Mesendoderm (in vitro differentiated cells): ENCODE results near the gene AGBL5.
A peak's percentile ranks its signal among the peaks of the same experiment; 100 is the strongest.

Experiments
- DNase-seq: peaks from one replicate; pipeline ENCODE4 v3.0.0; 2013
- H2AK5ac ChIP-seq: 2 replicates; pipeline ENCODE4 v1.6.1; 2013; ENCODE audit warnings: low read length, inconsistent platforms
- H2BK120ac ChIP-seq: 2 replicates; pipeline ENCODE4 v1.6.1; 2013; ENCODE audit warnings: low read depth, mild to moderate bottlenecking, low read length, moderate library complexity, mixed read lengths
- H2BK15ac ChIP-seq: replicated peaks from 2 replicates; pipeline ENCODE4 v1.6.1; 2013; ENCODE audit warnings: low read depth, mild to moderate bottlenecking, moderate library complexity
- H2BK5ac ChIP-seq: 2 replicates; pipeline ENCODE4 v1.6.1; 2013; ENCODE audit warnings: low read length, inconsistent platforms
- H3K18ac ChIP-seq: 2 replicates; pipeline ENCODE4 v1.6.1; 2013; ENCODE audit warnings: mild to moderate bottlenecking, low read length, mixed read lengths
- H3K23ac ChIP-seq: one replicate; pipeline ENCODE4 v1.6.1; 2013; ENCODE audit warnings: low read length
- H3K27ac ChIP-seq: 2 replicates; pipeline ENCODE4 v1.5.1; 2013; ENCODE audit warnings: low read depth, mild to moderate bottlenecking, inconsistent platforms, low read length, moderate library complexity
- H3K27me3 ChIP-seq: 2 replicates; pipeline ENCODE4 v1.6.1; 2013; ENCODE audit warnings: low read length, control low read depth, mild to moderate bottlenecking, inconsistent platforms; ENCODE audit not compliant: insufficient read depth, poor library complexity
- H3K36me3 ChIP-seq: 2 replicates; pipeline ENCODE4 v1.6.1; 2013; ENCODE audit warnings: low read length, inconsistent platforms; ENCODE audit not compliant: control insufficient read depth, insufficient read depth
- H3K4ac ChIP-seq: one replicate; pipeline ENCODE4 v1.6.1; 2013; ENCODE audit warnings: low read depth, mild to moderate bottlenecking, low read length, moderate library complexity
- H3K4me1 ChIP-seq: 2 replicates; pipeline ENCODE4 v1.6.1; 2013; ENCODE audit warnings: low read depth, low read length, inconsistent platforms; ENCODE audit not compliant: control insufficient read depth
- H3K4me2 ChIP-seq: 2 replicates; pipeline ENCODE4 v1.6.1; 2013; ENCODE audit warnings: low read length
- H3K4me3 ChIP-seq: 2 replicates; pipeline ENCODE4 v1.5.1; 2013; ENCODE audit warnings: mild to moderate bottlenecking, low read length
- H3K56ac ChIP-seq: one replicate; pipeline ENCODE4 v1.6.1; 2013; ENCODE audit warnings: low read length
- H3K79me1 ChIP-seq: 2 replicates; pipeline ENCODE4 v1.6.1; 2013; ENCODE audit warnings: low read length, inconsistent platforms
- H3K79me2 ChIP-seq: 2 replicates; pipeline ENCODE4 v1.6.1; 2013; ENCODE audit warnings: mild to moderate bottlenecking, low read length; ENCODE audit not compliant: control insufficient read depth, insufficient read depth
- H3K9ac ChIP-seq: 2 replicates; pipeline ENCODE4 v1.6.1; 2013; ENCODE audit warnings: low read length, inconsistent platforms
- H4K5ac ChIP-seq: one replicate; pipeline ENCODE4 v1.6.1; 2013; ENCODE audit warnings: low read length
- H4K8ac ChIP-seq: one replicate; pipeline ENCODE4 v1.6.1; 2013; ENCODE audit warnings: low read depth, mild to moderate bottlenecking, control low read depth, low read length, moderate library complexity
- WGBS: extraction: QIAGEN DNeasy Blood & Tissue Kit; methylation state at CpG from one replicate; pipeline ENCODE4 v1.1.7; 2013; ENCODE audit warnings: low lambda C conversion rate, missing lambda C conversion rate; ENCODE audit not compliant: insufficient coverage; ENCODE audit errors: extremely low coverage; 5-methylcytosine and 5-hydroxymethylcytosine counted together

Gene AGBL5

GRCh38 chr2:27021253-27022049, 30.0 kb upstream of the AGBL5 start:
- Histone ChIP-seq H3K9ac (no peak overlapping the region), H3K4ac (no peak overlapping the region), H2AK5ac (no peak overlapping the region), H3K56ac (no peak overlapping the region), H2BK5ac (no peak overlapping the region), H3K23ac (no peak overlapping the region), H3K27me3 (no peaks in the 10 kb centered on the region), H3K18ac (no peak overlapping the region), H2BK15ac (no peak overlapping the region), H3K4me2 (no peak overlapping the region), H2BK120ac (no peak overlapping the region), H3K36me3 (no peaks in the 10 kb centered on the region), H4K8ac (no peak overlapping the region), H3K4me3 (no peak overlapping the region), H4K5ac (no peak overlapping the region), H3K79me2 (no peaks in the 10 kb centered on the region), H3K4me1 (no peaks in the 10 kb centered on the region), H3K27ac (no peak overlapping the region), H3K79me1 (no peaks in the 10 kb centered on the region)
- WGBS, result no CpG with 5 or more reads among the region's 11 CpGs
- no peak for DNase-seq

- no peaks in the 10 kb centered on the region for H3K4me1 ChIP-seq
These were observed 27.7 kb upstream of the AGBL5 start for GRCh38 chr2:27023740-27024139.

GRCh38 chr2:27024188-27024587, 27.3 kb upstream of the AGBL5 start:
- Histone ChIP-seq H3K56ac (no peak overlapping the region), H3K4me3 (no peak overlapping the region), H3K18ac (no peak overlapping the region), H3K23ac (no peak overlapping the region), H3K27ac (no peak overlapping the region), H2BK5ac (no peak overlapping the region), H4K5ac (no peak overlapping the region), H3K27me3 (no peaks in the 10 kb centered on the region), H3K36me3 (no peaks in the 10 kb centered on the region), H4K8ac (no peak overlapping the region), H2BK120ac (no peak overlapping the region), H3K4me2 (no peak overlapping the region), H3K79me2 (no peaks in the 10 kb centered on the region), H3K79me1 (no peaks in the 10 kb centered on the region), H3K9ac (no peak overlapping the region), H3K4ac (no peak overlapping the region), H3K4me1 (no peaks in the 10 kb centered on the region), H2BK15ac (no peak overlapping the region), H2AK5ac (no peak overlapping the region)
- WGBS, result no CpG with 5 or more reads among the region's 18 CpGs
- DNase-seq, result peak; percentile 86

More at GRCh38 chr2:27023740-27024139, 27.7 kb upstream of the AGBL5 start:
- DNase-seq, result no peak
- Histone ChIP-seq H3K18ac (no peak overlapping the region), H3K79me2 (no peaks in the 10 kb centered on the region), H2BK15ac (no peak overlapping the region), H4K5ac (no peak overlapping the region), H3K23ac (no peak overlapping the region), H3K56ac (no peak overlapping the region), H3K9ac (no peak overlapping the region), H4K8ac (no peak overlapping the region), H2BK5ac (no peak overlapping the region), H2BK120ac (no peak overlapping the region), H3K36me3 (no peaks in the 10 kb centered on the region), H3K27me3 (no peaks in the 10 kb centered on the region), H3K4ac (no peak overlapping the region), H3K27ac (no peak overlapping the region), H3K79me1 (no peaks in the 10 kb centered on the region), H2AK5ac (no peak overlapping the region), H3K4me2 (no peak overlapping the region), H3K4me3 (no peak overlapping the region)
- WGBS, result no CpG with 5 or more reads among the region's 7 CpGs

DNA sequence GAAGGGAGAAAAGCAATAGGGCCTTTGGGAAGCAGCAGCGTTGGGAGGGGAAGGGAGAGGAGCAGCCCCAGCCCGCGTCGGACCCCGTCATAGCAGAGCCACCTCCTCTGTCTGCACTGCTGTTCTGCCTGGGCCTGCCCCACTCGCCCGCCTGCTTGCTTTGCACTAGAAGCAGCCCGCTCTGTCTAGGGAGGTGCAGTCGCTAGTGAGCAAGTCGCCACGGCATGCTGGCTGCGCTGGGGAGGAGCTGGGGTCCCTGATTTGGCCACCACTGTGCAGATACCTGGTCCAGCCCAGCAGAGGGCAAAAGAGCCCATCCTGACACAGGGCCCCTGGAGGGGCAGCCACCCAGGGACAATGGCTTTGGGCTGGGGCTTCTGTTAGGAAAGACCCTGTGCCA, 26.7 kb upstream of the AGBL5 start:
- H4K8ac ChIP-seq, result no peak overlapping the region
- H3K9ac ChIP-seq, result no peak overlapping the region
- H3K18ac ChIP-seq, result no peak overlapping the region
- no peak overlapping the region for H3K4me2 ChIP-seq
- no peak overlapping the region for H2BK15ac ChIP-seq
- no CpG with 5 or more reads among the region's 12 CpGs for WGBS
- no peak overlapping the region for H2BK120ac ChIP-seq
- DNase-seq, result no peak
- no peak overlapping the region for H2AK5ac ChIP-seq
- H3K56ac ChIP-seq, result no peak overlapping the region
- H3K4me1 ChIP-seq, result no peaks in the 10 kb centered on the region
- no peaks in the 10 kb centered on the region for H3K79me2 ChIP-seq
- no peak overlapping the region for H3K27ac ChIP-seq
- H2BK5ac ChIP-seq, result no peak overlapping the region
- no peak overlapping the region for H3K23ac ChIP-seq
- no peaks in the 10 kb centered on the region for H3K36me3 ChIP-seq
- no peak overlapping the region for H4K5ac ChIP-seq
- no peaks in the 10 kb centered on the region for H3K79me1 ChIP-seq
- no peak overlapping the region for H3K4ac ChIP-seq
- no peak overlapping the region for H3K4me3 ChIP-seq
- H3K27me3 ChIP-seq, result no peaks in the 10 kb centered on the region

DNA sequence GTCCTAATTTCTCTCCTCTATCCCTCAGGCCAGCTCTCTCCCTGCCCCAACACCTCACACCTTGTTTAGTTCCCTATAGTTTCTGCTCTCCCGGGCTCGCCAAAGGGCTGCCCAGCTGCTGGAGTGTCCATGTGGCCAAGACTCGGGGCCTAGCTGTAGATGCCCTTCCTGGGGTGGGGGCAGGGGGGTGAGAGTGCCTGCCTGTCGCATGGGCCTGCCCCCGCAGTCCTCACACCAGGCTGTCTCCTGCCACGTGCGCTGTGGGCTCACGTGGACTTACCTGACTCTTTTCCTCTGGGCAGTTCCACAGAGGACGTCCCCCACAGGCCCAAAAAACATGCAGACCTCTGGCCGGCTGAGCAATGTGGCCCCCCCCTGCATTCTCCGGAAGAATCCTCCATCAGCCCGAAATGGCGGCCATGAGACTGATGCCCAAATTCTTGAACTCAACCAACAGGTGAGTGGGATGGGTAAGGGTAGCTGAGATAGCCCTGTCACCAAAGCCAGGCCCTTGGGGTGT, 26.1 kb upstream of the AGBL5 start:
- no peak overlapping the region for H2BK15ac ChIP-seq
- H3K4me2 ChIP-seq, result no peak overlapping the region
- no peak overlapping the region for H3K23ac ChIP-seq
- no peak overlapping the region for H3K27ac ChIP-seq
- H2AK5ac ChIP-seq, result no peak overlapping the region
- H3K27me3 ChIP-seq, result no peaks in the 10 kb centered on the region
- no peaks in the 10 kb centered on the region for H3K4me1 ChIP-seq
- no peak overlapping the region for H3K18ac ChIP-seq
- no peaks in the 10 kb centered on the region for H3K36me3 ChIP-seq
- H3K79me2 ChIP-seq, result no peaks in the 10 kb centered on the region
- H3K9ac ChIP-seq, result no peak overlapping the region
- no peak overlapping the region for H3K4me3 ChIP-seq
- no peak overlapping the region for H2BK5ac ChIP-seq
- H4K8ac ChIP-seq, result no peak overlapping the region
- no peak overlapping the region for H3K56ac ChIP-seq
- no peak overlapping the region for H2BK120ac ChIP-seq
- H3K4ac ChIP-seq, result no peak overlapping the region
- H3K79me1 ChIP-seq, result peaks cover 2% of the 10 kb centered on the region
- H4K5ac ChIP-seq, result no peak overlapping the region
- WGBS, result no CpG with 5 or more reads among the region's 13 CpGs
- DNase-seq, result no peak
